ENCODE results near the gene GSG1L. TPM values are rescaled to one million over a fixed set of nuclear protein-coding genes. Genes with fewer than 3 reads are reported as not detected.

Gene GSG1L
- total RNA-seq, 1 donor: under 0.01 TPM

GRCh38 chr16:28085389-28086171 is 22.1 kb upstream of the GSG1L start:
- Histone ChIP-seq H3K4me3 (ENCODE audit: low read length) (no peak overlapping the region), H3K9me3 (ENCODE audit: low read depth, low read length) (no peaks in the 10 kb centered on the region), H3K27me3 (ENCODE audit: insufficient read depth, low read length) (no peaks in the 10 kb centered on the region)

GRCh38 chr16:28084209-28084608 is 20.7 kb upstream of the GSG1L start:
- Histone ChIP-seq H3K4me1 (ENCODE audit: insufficient read depth, low read length) (no peaks in the 10 kb centered on the region), H3K4me3 (ENCODE audit: low read length) (no peak overlapping the region), H3K9me3 (ENCODE audit: low read depth, low read length) (no peaks in the 10 kb centered on the region), H3K27me3 (ENCODE audit: insufficient read depth, low read length) (no peaks in the 10 kb centered on the region)

More at GRCh38 chr16:28085389-28086171, 22.1 kb upstream of the GSG1L start:
- H3K4me1 ChIP-seq (ENCODE audit: insufficient read depth, low read length): no peaks in the 10 kb centered on the region

GRCh38 chr16:28082624-28083023 is 19.1 kb upstream of the GSG1L start:
- Histone ChIP-seq H3K27me3 (ENCODE audit: insufficient read depth, low read length) (no peaks in the 10 kb centered on the region), H3K4me3 (ENCODE audit: low read length) (no peak overlapping the region), H3K9me3 (ENCODE audit: low read depth, low read length) (no peaks in the 10 kb centered on the region), H3K4me1 (ENCODE audit: insufficient read depth, low read length) (no peaks in the 10 kb centered on the region)

- Histone ChIP-seq H3K4me3 (ENCODE audit: low read length) (no peak overlapping the region), H3K9me3 (ENCODE audit: low read depth, low read length) (no peaks in the 10 kb centered on the region), H3K27me3 (ENCODE audit: insufficient read depth, low read length) (no peaks in the 10 kb centered on the region), H3K4me1 (ENCODE audit: insufficient read depth, low read length) (no peaks in the 10 kb centered on the region)
These were observed 18.0 kb upstream of the GSG1L start for GRCh38 chr16:28081391-28081968.

GRCh38 chr16:28078261-28078660 is 14.7 kb upstream of the GSG1L start:
- H3K4me1 ChIP-seq (ENCODE audit: insufficient read depth, low read length): no peaks in the 10 kb centered on the region
- H3K9me3 ChIP-seq (ENCODE audit: low read depth, low read length): no peaks in the 10 kb centered on the region
- no peak overlapping the region for H3K4me3 ChIP-seq (ENCODE audit: low read length)
- no peaks in the 10 kb centered on the region for H3K27me3 ChIP-seq (ENCODE audit: insufficient read depth, low read length)

GRCh38 chr16:28073836-28074235 is 10.3 kb upstream of the GSG1L start:
- H3K4me3 ChIP-seq (ENCODE audit: low read length): no peak overlapping the region
- H3K4me1 ChIP-seq (ENCODE audit: insufficient read depth, low read length): no peaks in the 10 kb centered on the region
- no peaks in the 10 kb centered on the region for H3K9me3 ChIP-seq (ENCODE audit: low read depth, low read length)
- no peaks in the 10 kb centered on the region for H3K27me3 ChIP-seq (ENCODE audit: insufficient read depth, low read length)

GRCh38 chr16:28072087-28072486 is 8.6 kb upstream of the GSG1L start:
- Histone ChIP-seq H3K4me3 (ENCODE audit: low read length) (no peak overlapping the region), H3K9me3 (ENCODE audit: low read depth, low read length) (no peaks in the 10 kb centered on the region), H3K27me3 (ENCODE audit: insufficient read depth, low read length) (no peaks in the 10 kb centered on the region), H3K4me1 (ENCODE audit: insufficient read depth, low read length) (no peaks in the 10 kb centered on the region)

- no peaks in the 10 kb centered on the region for H3K27me3 ChIP-seq (ENCODE audit: insufficient read depth, low read length)
- no peaks in the 10 kb centered on the region for H3K4me1 ChIP-seq (ENCODE audit: insufficient read depth, low read length)
- H3K9me3 ChIP-seq (ENCODE audit: low read depth, low read length): no peaks in the 10 kb centered on the region
- H3K4me3 ChIP-seq (ENCODE audit: low read length): no peak overlapping the region
These were observed 6.7 kb upstream of the GSG1L start for GRCh38 chr16:28069971-28070794.

GRCh38 chr16:28068976-28069375 is 5.5 kb upstream of the GSG1L start:
- no peaks in the 10 kb centered on the region for H3K4me1 ChIP-seq (ENCODE audit: insufficient read depth, low read length)
- no peak overlapping the region for H3K4me3 ChIP-seq (ENCODE audit: low read length)

GRCh38 chr16:28067604-28068379 is 4.3 kb upstream of the GSG1L start:
- H3K4me3 ChIP-seq (ENCODE audit: low read length): no peak overlapping the region
- H3K27me3 ChIP-seq (ENCODE audit: insufficient read depth, low read length): peaks cover 12% of the 10 kb centered on the region
- H3K4me1 ChIP-seq (ENCODE audit: insufficient read depth, low read length): no peaks in the 10 kb centered on the region
- H3K9me3 ChIP-seq (ENCODE audit: low read depth, low read length): no peaks in the 10 kb centered on the region

More at GRCh38 chr16:28068976-28069375, 5.5 kb upstream of the GSG1L start:
- H3K27me3 ChIP-seq (ENCODE audit: insufficient read depth, low read length): peaks cover 9% of the 10 kb centered on the region
- no peaks in the 10 kb centered on the region for H3K9me3 ChIP-seq (ENCODE audit: low read depth, low read length)

GRCh38 chr16:28064706-28065249 is 1.3 kb upstream of the GSG1L start:
- Histone ChIP-seq H3K4me1 (ENCODE audit: insufficient read depth, low read length) (no peaks in the 10 kb centered on the region), H3K27me3 (ENCODE audit: insufficient read depth, low read length) (peaks cover 31% of the 10 kb centered on the region), H3K9me3 (ENCODE audit: low read depth, low read length) (no peaks in the 10 kb centered on the region), H3K4me3 (ENCODE audit: low read length) (no peak overlapping the region)

GRCh38 chr16:28064150-28064549 is 636 bp upstream of the GSG1L start:
- no peak overlapping the region for H3K4me3 ChIP-seq (ENCODE audit: low read length)
- peaks cover 31% of the 10 kb centered on the region for H3K27me3 ChIP-seq (ENCODE audit: insufficient read depth, low read length)
- no peaks in the 10 kb centered on the region for H3K9me3 ChIP-seq (ENCODE audit: low read depth, low read length)

GRCh38 chr16:28062847-28063521 is 530 bp downstream of the GSG1L start:
- Histone ChIP-seq H3K4me3 (ENCODE audit: low read length) (no peak overlapping the region), H3K27me3 (ENCODE audit: insufficient read depth, low read length) (peaks cover 31% of the 10 kb centered on the region), H3K9me3 (ENCODE audit: low read depth, low read length) (no peaks in the 10 kb centered on the region), H3K4me1 (ENCODE audit: insufficient read depth, low read length) (no peaks in the 10 kb centered on the region)

More at GRCh38 chr16:28064150-28064549, 636 bp upstream of the GSG1L start:
- no peaks in the 10 kb centered on the region for H3K4me1 ChIP-seq (ENCODE audit: insufficient read depth, low read length)

- Histone ChIP-seq H3K9me3 (ENCODE audit: low read depth, low read length) (no peaks in the 10 kb centered on the region), H3K4me1 (ENCODE audit: insufficient read depth, low read length) (no peaks in the 10 kb centered on the region), H3K27me3 (ENCODE audit: insufficient read depth, low read length) (peaks cover 31% of the 10 kb centered on the region), H3K4me3 (ENCODE audit: low read length) (no peak overlapping the region)
These were observed 1.2 kb downstream of the GSG1L start for GRCh38 chr16:28062261-28062846.
